Activated CD8-positive, alpha-beta memory T cell treated with anti-CD3 and anti-CD28 coated beads, Interleukin-2, amount 50 U/mL, for 1 hour (primary cell): ENCODE results near the gene INSC.

Experiments
- DNase-seq: peaks from one replicate; pipeline ENCODE4 v3.0.0-alpha.2; 2020; ENCODE audit errors: extremely low read depth

The INSC gene

GRCh38 chr11:15288863-15289262 lies 174.1 kb downstream of the INSC start:
- no peak for DNase-seq

GRCh38 chr11:15289723-15290122 lies 175.0 kb downstream of the INSC start:
- no peak for DNase-seq

DNA sequence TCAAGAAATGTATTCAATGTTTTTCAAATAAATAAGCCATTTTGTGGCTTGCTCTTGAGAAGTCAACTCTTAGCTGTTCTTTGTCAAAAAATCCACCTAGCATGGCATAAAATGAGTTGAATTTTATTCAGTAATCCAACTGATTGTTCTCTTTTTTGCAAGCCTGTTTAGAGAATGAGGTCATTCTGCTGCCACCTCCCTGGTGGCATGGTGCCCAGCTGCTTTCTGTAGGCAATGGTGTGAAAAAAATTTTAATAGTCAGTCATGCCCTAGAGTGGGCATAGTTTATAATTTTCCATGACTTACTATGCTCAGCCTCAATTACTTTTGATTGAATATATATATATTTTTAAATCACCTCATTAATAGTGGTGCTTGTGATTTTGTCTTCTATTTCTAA lies 177.2 kb downstream of the INSC start:
- DNase-seq, result no peak

GRCh38 chr11:15293975-15294620 lies 179.4 kb downstream of the INSC start:
- no peak for DNase-seq

DNA sequence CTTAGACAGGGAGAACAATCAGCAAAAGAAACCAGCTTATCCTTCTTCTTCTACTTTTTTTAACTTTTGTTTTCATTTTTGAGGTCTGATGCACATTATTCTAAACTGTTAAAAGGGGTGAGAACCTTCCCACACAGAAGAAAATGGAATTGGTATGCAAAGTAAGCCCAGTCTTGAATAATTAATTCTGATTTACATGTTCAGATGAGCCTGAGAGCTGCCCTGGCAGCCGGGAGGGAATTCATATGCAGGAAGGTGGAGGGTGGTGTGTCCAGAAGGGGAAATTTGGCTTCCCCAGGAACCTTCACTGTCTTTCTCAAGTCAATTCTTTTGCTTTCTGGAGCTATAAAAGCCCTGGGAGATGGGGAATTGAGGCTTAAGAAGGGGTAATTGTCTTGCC lies 181.0 kb downstream of the INSC start:
- DNase-seq, result no peak
